Astrocyte (in vitro differentiated cells and primary cell): ENCODE results near the gene KIF18B.

Experiments used
- EZH2 ChIP-seq: IDR thresholded peaks from 2 replicates; pipeline ENCODE4 v1.6.1; 2012; ENCODE audit warnings: mild to moderate bottlenecking, low read length, inconsistent platforms; ENCODE audit not compliant: insufficient read depth
- TF ChIP-seq, protein P1 (sequence below): IDR thresholded peaks from 2 replicates; pipeline ENCODE4 v1.5.1; 2011; ENCODE audit warnings: low read depth, mild to moderate bottlenecking, inconsistent platforms, low read length, moderate library complexity; ENCODE audit not compliant: insufficient read depth

- TF ChIP-seq, protein P1, sequence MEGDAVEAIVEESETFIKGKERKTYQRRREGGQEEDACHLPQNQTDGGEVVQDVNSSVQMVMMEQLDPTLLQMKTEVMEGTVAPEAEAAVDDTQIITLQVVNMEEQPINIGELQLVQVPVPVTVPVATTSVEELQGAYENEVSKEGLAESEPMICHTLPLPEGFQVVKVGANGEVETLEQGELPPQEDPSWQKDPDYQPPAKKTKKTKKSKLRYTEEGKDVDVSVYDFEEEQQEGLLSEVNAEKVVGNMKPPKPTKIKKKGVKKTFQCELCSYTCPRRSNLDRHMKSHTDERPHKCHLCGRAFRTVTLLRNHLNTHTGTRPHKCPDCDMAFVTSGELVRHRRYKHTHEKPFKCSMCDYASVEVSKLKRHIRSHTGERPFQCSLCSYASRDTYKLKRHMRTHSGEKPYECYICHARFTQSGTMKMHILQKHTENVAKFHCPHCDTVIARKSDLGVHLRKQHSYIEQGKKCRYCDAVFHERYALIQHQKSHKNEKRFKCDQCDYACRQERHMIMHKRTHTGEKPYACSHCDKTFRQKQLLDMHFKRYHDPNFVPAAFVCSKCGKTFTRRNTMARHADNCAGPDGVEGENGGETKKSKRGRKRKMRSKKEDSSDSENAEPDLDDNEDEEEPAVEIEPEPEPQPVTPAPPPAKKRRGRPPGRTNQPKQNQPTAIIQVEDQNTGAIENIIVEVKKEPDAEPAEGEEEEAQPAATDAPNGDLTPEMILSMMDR = no peak
- TF ChIP-seq EZH2 = peak; percentile 100
These were observed 19.7 kb upstream of the KIF18B start for GRCh38 chr17:44967026-44967906.
